Fibroblast of villous mesenchyme (primary cell): Measurements from ENCODE around the gene AOC1. TPM values are rescaled to one million over a fixed set of nuclear protein-coding genes. Genes with fewer than 3 reads are reported as not detected.

Experiments used
- DNase-seq: peaks from one replicate; pipeline ENCODE4 v3.0.0-alpha.2; 2010; ENCODE audit warnings: low read depth
- H3K4me3 ChIP-seq: 2 replicates; pipeline ENCODE4 v1.5.1; 2011; ENCODE audit warnings: low read depth, mild to moderate bottlenecking, low read length
- CTCF ChIP-seq: IDR thresholded peaks from 2 replicates; pipeline ENCODE4 v1.5.1; 2012; ENCODE audit warnings: low read depth, mild to moderate bottlenecking, low read length; ENCODE audit not compliant: insufficient read depth
- total RNA-seq: library from RNA; depleted of rRNA; stranded (reverse); fragments of >200 nt; gene quantifications from 2 replicates; pipeline ENCODE4 v1.2.3, GENCODE V29; 2012

Gene AOC1
- total RNA-seq, 1 donor: not detected

- TF ChIP-seq CTCF: no peak
- H3K4me3 ChIP-seq: no peak overlapping the region
Observed at GRCh38 chr7:150846291-150847115, 5.8 kb upstream of the AOC1 start.

GRCh38 chr7:150847536-150847935, 4.8 kb upstream of the AOC1 start:
- no peak for DNase-seq
- TF ChIP-seq CTCF: no peak
- H3K4me3 ChIP-seq: no peak overlapping the region

More at GRCh38 chr7:150846291-150847115, 5.8 kb upstream of the AOC1 start:
- no peak for DNase-seq

- TF ChIP-seq CTCF: no peak
- H3K4me3 ChIP-seq: no peak overlapping the region
- no peak for DNase-seq
Observed at GRCh38 chr7:150848111-150848510, 4.2 kb upstream of the AOC1 start.

- no peak overlapping the region for H3K4me3 ChIP-seq
- TF ChIP-seq CTCF: no peak
Observed at GRCh38 chr7:150848561-150849115, 3.7 kb upstream of the AOC1 start.

GRCh38 chr7:150849204-150849775, 3.0 kb upstream of the AOC1 start:
- TF ChIP-seq CTCF: no peak
- DNase-seq: no peak
- no peak overlapping the region for H3K4me3 ChIP-seq

More at GRCh38 chr7:150848561-150849115, 3.7 kb upstream of the AOC1 start:
- no peak for DNase-seq

- DNase-seq: no peak
- H3K4me3 ChIP-seq: no peak overlapping the region
- no peak for TF ChIP-seq CTCF
Observed at GRCh38 chr7:150850273-150850672, 2.0 kb upstream of the AOC1 start.
